ENCODE results near the gene CHPF2. TPM values are rescaled to one million over a fixed set of nuclear protein-coding genes. Genes with fewer than 3 reads are reported as not detected.

The CHPF2 gene
- 10 to 100 TPM; 46.1 to 46.8 TPM for total RNA-seq

GRCh38 chr7:151232091-151232916, at the start of gene CHPF2:
Gene CHPF2 (plus strand): TSS chr7:151232483. CDS start chr7:151234012, 1,529 bp downstream.
- H3K4me1 Mint-ChIP-seq, result peaks cover 33% of the 10 kb centered on the region
- peak within 1 kb of the TSS; percentile 100 for H3K27ac Mint-ChIP-seq
- DNase-seq, result peak; percentile 96
- H3K4me3 Mint-ChIP-seq, result peak within 1 kb of the TSS; percentile 100
- CTCF ChIA-PET, result interaction anchor here (0.8 to 4.7 kb wide), 8 partner anchors 12 to 270 kb away, joined by 3 to 47 read pairs (median 3); partner anchors contain the start of gene ABCB8
- no peaks in the 10 kb centered on the region for H3K27me3 Mint-ChIP-seq
- ATAC-seq, result peak; percentile 89
- H3K9me3 Mint-ChIP-seq (ENCODE audit: low read depth), result no peaks in the 10 kb centered on the region
- peaks cover 12% of the 10 kb centered on the region for H3K36me3 Mint-ChIP-seq

GRCh38 chr7:151185762-151186639, 46.3 kb upstream of the CHPF2 start:
- DNase-seq (no peak), ATAC-seq (no peak)
- H3K27me3 Mint-ChIP-seq, result peaks cover 13% of the 10 kb centered on the region
- H3K9me3 Mint-ChIP-seq (ENCODE audit: low read depth), result no peaks in the 10 kb centered on the region
- H3K36me3 Mint-ChIP-seq, result no peaks in the 10 kb centered on the region
- CTCF ChIA-PET, result no interaction called here
- no peaks in the 10 kb centered on the region for H3K4me1 Mint-ChIP-seq
- H3K27ac Mint-ChIP-seq, result no peak overlapping the region
- no peak overlapping the region for H3K4me3 Mint-ChIP-seq

- no peak within 1 kb of the TSS for H3K4me3 Mint-ChIP-seq
- H3K27ac Mint-ChIP-seq, result no peak within 1 kb of the TSS
- H3K9me3 Mint-ChIP-seq (ENCODE audit: low read depth), result no peaks in the 10 kb centered on the region
- ATAC-seq, result no peak
- CTCF ChIA-PET, result interaction anchor here (0.9 to 1.6 kb wide), 2 partner anchors 57 to 77 kb away, joined by 3 to 5 read pairs; no protein-coding TSS in a partner anchor
- H3K36me3 Mint-ChIP-seq, result no peaks in the 10 kb centered on the region
- peaks cover 12% of the 10 kb centered on the region for H3K27me3 Mint-ChIP-seq
- no peak for DNase-seq
- H3K4me1 Mint-ChIP-seq, result no peaks in the 10 kb centered on the region
Observed at GRCh38 chr7:151186640-151187408, 45.5 kb upstream of the CHPF2 start, which contains the start of gene ASB10. Gene ASB10 (minus strand): TSS chr7:151187250. CDS start chr7:151187130, 120 bp downstream.

- Mint-ChIP-seq H3K27ac (no peak overlapping the region), H3K36me3 (no peaks in the 10 kb centered on the region), H3K4me1 (no peaks in the 10 kb centered on the region), H3K27me3 (peaks cover 10% of the 10 kb centered on the region), H3K9me3 (ENCODE audit: low read depth) (no peaks in the 10 kb centered on the region), H3K4me3 (no peak overlapping the region)
- CTCF ChIA-PET, result interaction anchor here (0.9 to 1.6 kb wide), 2 partner anchors 56 to 77 kb away, joined by 3 to 5 read pairs; no protein-coding TSS in a partner anchor
- ATAC-seq (no peak), DNase-seq (no peak)
Observed at GRCh38 chr7:151187409-151188251, 44.7 kb upstream of the CHPF2 start.

- H3K9me3 Mint-ChIP-seq (ENCODE audit: low read depth), result no peaks in the 10 kb centered on the region
- no peak overlapping the region for H3K27ac Mint-ChIP-seq
- DNase-seq (no peak), ATAC-seq (no peak)
- CTCF ChIA-PET, result interaction anchor here (0.9 to 1.6 kb wide), 2 partner anchors 56 to 78 kb away, joined by 3 to 5 read pairs; no protein-coding TSS in a partner anchor
- no peaks in the 10 kb centered on the region for H3K36me3 Mint-ChIP-seq
- H3K4me1 Mint-ChIP-seq, result no peaks in the 10 kb centered on the region
- H3K4me3 Mint-ChIP-seq, result no peak overlapping the region
- H3K27me3 Mint-ChIP-seq, result peaks cover 10% of the 10 kb centered on the region
Observed at GRCh38 chr7:151188252-151188542, 44.1 kb upstream of the CHPF2 start.

- Mint-ChIP-seq H3K9me3 (ENCODE audit: low read depth) (no peaks in the 10 kb centered on the region), H3K4me3 (no peak overlapping the region), H3K4me1 (no peaks in the 10 kb centered on the region), H3K27ac (no peak overlapping the region), H3K36me3 (no peaks in the 10 kb centered on the region), H3K27me3 (peaks cover 10% of the 10 kb centered on the region)
- ATAC-seq (no peak), DNase-seq (no peak)
- CTCF ChIA-PET, result no interaction called here
Observed at GRCh38 chr7:151189038-151189437, 43.2 kb upstream of the CHPF2 start.

- H3K36me3 Mint-ChIP-seq, result no peaks in the 10 kb centered on the region
- CTCF ChIA-PET, result interaction anchor here (0.6 to 1.4 kb wide), 3 partner anchors 52 to 627 kb away, joined by 3 to 4 read pairs (median 3); no protein-coding TSS in a partner anchor
- ATAC-seq (no peak), DNase-seq (no peak)
- no peak overlapping the region for H3K4me3 Mint-ChIP-seq
- peaks cover 2% of the 10 kb centered on the region for H3K4me1 Mint-ChIP-seq
- no peak overlapping the region for H3K27ac Mint-ChIP-seq
- H3K27me3 Mint-ChIP-seq, result peaks cover 17% of the 10 kb centered on the region
- H3K9me3 Mint-ChIP-seq (ENCODE audit: low read depth), result no peaks in the 10 kb centered on the region
Observed at GRCh38 chr7:151191544-151191943, 40.7 kb upstream of the CHPF2 start.

- peaks cover 17% of the 10 kb centered on the region for H3K27me3 Mint-ChIP-seq
- no peak overlapping the region for H3K27ac Mint-ChIP-seq
- no peaks in the 10 kb centered on the region for H3K9me3 Mint-ChIP-seq (ENCODE audit: low read depth)
- no peak for DNase-seq
- H3K4me3 Mint-ChIP-seq, result no peak overlapping the region
- no peak for ATAC-seq
- peaks cover 2% of the 10 kb centered on the region for H3K4me1 Mint-ChIP-seq
- CTCF ChIA-PET, result interaction anchor here (1.1 to 1.4 kb wide), 2 partner anchors 52 to 63 kb away, joined by 3 to 4 read pairs; no protein-coding TSS in a partner anchor
- H3K36me3 Mint-ChIP-seq, result no peaks in the 10 kb centered on the region
Observed at GRCh38 chr7:151192002-151192539, 40.2 kb upstream of the CHPF2 start.

GRCh38 chr7:151193203-151193978, 38.9 kb upstream of the CHPF2 start:
- ATAC-seq, result no peak
- Mint-ChIP-seq H3K36me3 (no peaks in the 10 kb centered on the region), H3K27me3 (peaks cover 17% of the 10 kb centered on the region), H3K9me3 (ENCODE audit: low read depth) (no peaks in the 10 kb centered on the region), H3K27ac (no peak overlapping the region), H3K4me3 (no peak overlapping the region), H3K4me1 (peaks cover 2% of the 10 kb centered on the region)
- CTCF ChIA-PET, result interaction anchor here (0.7 kb wide), 1 partner anchor 56 kb away, joined by 3 read pairs; no protein-coding TSS in a partner anchor
- no peak for DNase-seq

GRCh38 chr7:151194188-151194587, 38.1 kb upstream of the CHPF2 start:
- Mint-ChIP-seq H3K27me3 (peaks cover 15% of the 10 kb centered on the region), H3K4me1 (peaks cover 2% of the 10 kb centered on the region), H3K4me3 (no peak overlapping the region), H3K9me3 (ENCODE audit: low read depth) (no peaks in the 10 kb centered on the region), H3K36me3 (no peaks in the 10 kb centered on the region), H3K27ac (no peak overlapping the region)
- DNase-seq, result no peak
- peak; percentile 54 for ATAC-seq
- CTCF ChIA-PET, result interaction anchor here (0.7 to 1.4 kb wide), 3 partner anchors 14 to 57 kb away, joined by 3 to 6 read pairs (median 3); no protein-coding TSS in a partner anchor

- H3K9me3 Mint-ChIP-seq (ENCODE audit: low read depth), result no peaks in the 10 kb centered on the region
- CTCF ChIA-PET, result no interaction called here
Observed at GRCh38 chr7:151195616-151196450, 36.5 kb upstream of the CHPF2 start.

More at GRCh38 chr7:151195616-151196450, 36.5 kb upstream of the CHPF2 start:
- DNase-seq (no peak), ATAC-seq (no peak)
- peaks cover 8% of the 10 kb centered on the region for H3K27me3 Mint-ChIP-seq
- no peak overlapping the region for H3K4me3 Mint-ChIP-seq
- H3K36me3 Mint-ChIP-seq, result no peaks in the 10 kb centered on the region
- H3K27ac Mint-ChIP-seq, result no peak overlapping the region
- peaks cover 2% of the 10 kb centered on the region for H3K4me1 Mint-ChIP-seq
